NCI-H82 treated with DMSO at 0.1 percent for 48 hours (cell line): ENCODE measurements around the gene ZNF883.

Source experiments
- DNase-seq: peaks from one replicate; lab custom pipeline; 2025; ENCODE audit not compliant: unreplicated experiment; lab: John Stamatoyannopoulos, UW

The ZNF883 gene

GRCh38 chr9:112921549-112921948, 90.4 kb downstream of the ZNF883 start:
- peak; percentile 2 for DNase-seq

- no peak for DNase-seq
Observed at GRCh38 chr9:112917987-112918362, 94.0 kb downstream of the ZNF883 start.

- no peak for DNase-seq
Observed at GRCh38 chr9:112917047-112917986, 94.7 kb downstream of the ZNF883 start.

GRCh38 chr9:112914524-112914923, 97.5 kb downstream of the ZNF883 start:
- DNase-seq: no peak

- no peak for DNase-seq
Observed at GRCh38 chr9:112913326-112913725, 98.7 kb downstream of the ZNF883 start.

- no peak for DNase-seq
Observed at GRCh38 chr9:112912636-112913035, 99.4 kb downstream of the ZNF883 start.

GRCh38 chr9:112911736-112912135, 100.3 kb downstream of the ZNF883 start:
- no peak for DNase-seq
